ENCODE measurements around the gene PKD1.

GRCh38 chr16:2043667-2044451 lies 91.8 kb downstream of the PKD1 start:
- no peak for TF ChIP-seq GATA2 (IDR thresholded peaks at IDR 0.05; ENCODE audit: low read depth, low read length)
- no peak for TF ChIP-seq GATA3 (IDR thresholded peaks at IDR 0.05; ENCODE audit: low read depth, low read length)
